Body of pancreas (tissue), 4 donors: ENCODE data around the gene GNG12. TPM values are rescaled to one million over a fixed set of nuclear protein-coding genes. Genes with fewer than 3 reads are reported as not detected.

Source experiments
- ATAC-seq: fragments of 150-250 bp; one replicate; pipeline ENCODE4 v1.9.1; 2016
- DNase-seq, 4 donors: peaks; one replicate each; pipeline ENCODE4 v3.0.0-alpha.2; 2019
- H3K27ac ChIP-seq, 4 donors: fragments of 200-600 bp; sonication (generic); 1 replicate in 3 of 4; 2 replicates in 1 of 4; pipeline versions ENCODE4 v1.5.1 to v1.6.1; 2016 to 2019; ENCODE audit warnings: mild to moderate bottlenecking in 1 of 4, mixed read lengths in 1 of 4, moderate library complexity in 1 of 4
- H3K27me3 ChIP-seq, 2 donors: fragments of 200-600 bp; sonication (generic); one replicate each; pipeline ENCODE4 v1.6.0; 2016; ENCODE audit warnings: mild to moderate bottlenecking in 1 of 2
- H3K36me3 ChIP-seq, 2 donors: fragments of 200-600 bp; sonication (generic); replicated peaks in 1 of 2; 2 replicates each; pipeline ENCODE4 v1.5.1; 2016; ENCODE audit warnings: low read depth in 2 of 2; ENCODE audit not compliant: insufficient read depth in 1 of 2
- H3K4me1 ChIP-seq: fragments of 200-600 bp; sonication (generic); one replicate; pipeline ENCODE4 v1.6.0; 2016
- H3K4me3 ChIP-seq, 2 donors: fragments of 200-600 bp; sonication (generic); 1 replicate in 1 of 2; 2 replicates in 1 of 2; pipeline ENCODE4 v1.5.1; 2016 to 2019
- H3K9me3 ChIP-seq, 3 donors: fragments of 200-600 bp; sonication (generic); 1 replicate in 2 of 3; 2 replicates in 1 of 3; pipeline ENCODE4 v1.5.1; 2016
- CTCF ChIP-seq, 7 experiments: fragments of 450-650 bp in 4 of 7; fragments of 200-600 bp in 3 of 7; sonication (generic) in 3 of 7; IDR thresholded peaks; one replicate each; pipeline ENCODE4 v1.5.1; 2016 to 2019; ENCODE audit warnings: antibody characterized with exemption in 7 of 7
- POLR2A ChIP-seq, 3 donors: fragments of 450-650 bp; IDR thresholded peaks; one replicate each; pipeline ENCODE4 v1.6.1; 2016; ENCODE audit warnings: antibody characterized with exemption in 3 of 3, mild to moderate bottlenecking in 2 of 3
- WGBS, 2 donors: methylation state at CpG; one replicate each; pipeline ENCODE4 v1.1.5; 2017; 5-methylcytosine and 5-hydroxymethylcytosine counted together
- intact Hi-C: fragments of 100-400 bp; cut with DNase I; formaldehyde crosslinking; loops from one replicate; pipeline ENCODE4 v1.15.1; 2023
- total RNA-seq, 2 donors: library from RNA; depleted of rRNA; stranded (reverse); fragments of >200 nt; gene quantifications; one replicate each; pipeline ENCODE4 v1.1.0, GENCODE V29; 2016

Gene GNG12
- total RNA-seq, 2 donors from 2014 or later = 26.4 to 42.3 TPM

- 84 to 88% methylated on average over 7 of the region's 7 CpGs for WGBS, 2 donors
- H3K36me3 ChIP-seq = no peaks in the 10 kb centered on the region
- H3K4me1 ChIP-seq = peaks cover 8% of the 10 kb centered on the region
- H3K4me3 ChIP-seq = no peak overlapping the region
- ATAC-seq = no peak
- TF ChIP-seq CTCF (IDR thresholded peaks at IDR 0.05) = no peak
- H3K27me3 ChIP-seq = no peaks in the 10 kb centered on the region
- intact Hi-C loops = no loop called here
- H3K9me3 ChIP-seq = no peaks in the 10 kb centered on the region
- DNase-seq = no peak
- H3K27ac ChIP-seq = no peak overlapping the region
Measured at GRCh38 chr1:67790201-67790692, 43.0 kb downstream of the GNG12 start.

- DNase-seq = no peak
- H3K4me1 ChIP-seq = peaks cover 8% of the 10 kb centered on the region
- no peak overlapping the region for H3K27ac ChIP-seq
- no peaks in the 10 kb centered on the region for H3K9me3 ChIP-seq
- ATAC-seq = no peak
- intact Hi-C loops = no loop called here
- H3K27me3 ChIP-seq = no peaks in the 10 kb centered on the region
- no peak for TF ChIP-seq CTCF (IDR thresholded peaks at IDR 0.05)
- TF ChIP-seq POLR2A (IDR thresholded peaks at IDR 0.05) = no peak
- no peaks in the 10 kb centered on the region for H3K36me3 ChIP-seq
- no peak overlapping the region for H3K4me3 ChIP-seq
- 87 to 91% methylated on average over 6 of the region's 6 CpGs for WGBS, 2 donors
Measured at GRCh38 chr1:67789551-67789950, 43.7 kb downstream of the GNG12 start.

GRCh38 chr1:67788904-67789303 lies 44.4 kb downstream of the GNG12 start:
- H3K27me3 ChIP-seq = no peaks in the 10 kb centered on the region
- no peaks in the 10 kb centered on the region for H3K9me3 ChIP-seq
- no peak overlapping the region for H3K27ac ChIP-seq
- no peak for TF ChIP-seq POLR2A (IDR thresholded peaks at IDR 0.05)
- no peak for TF ChIP-seq CTCF (IDR thresholded peaks at IDR 0.05)
- peaks cover 8% of the 10 kb centered on the region for H3K4me1 ChIP-seq
- 91 to 92% methylated on average over 7 of the region's 7 CpGs for WGBS, 2 donors
- no peaks in the 10 kb centered on the region for H3K36me3 ChIP-seq
- ATAC-seq = no peak
- DNase-seq = no peak
- H3K4me3 ChIP-seq = no peak overlapping the region
- intact Hi-C loops = no loop called here

GRCh38 chr1:67788238-67788790 lies 45.0 kb downstream of the GNG12 start:
- H3K36me3 ChIP-seq = no peaks in the 10 kb centered on the region
- intact Hi-C loops = no loop called here
- no peak for DNase-seq
- H3K9me3 ChIP-seq = no peaks in the 10 kb centered on the region
- H3K4me3 ChIP-seq = no peak overlapping the region
- no peak overlapping the region for H3K27ac ChIP-seq
- peaks cover 8% of the 10 kb centered on the region for H3K4me1 ChIP-seq
- no peak for TF ChIP-seq POLR2A (IDR thresholded peaks at IDR 0.05)
- no peak for TF ChIP-seq CTCF (IDR thresholded peaks at IDR 0.05)
- WGBS, 2 donors = 38 to 54% methylated on average over 5 of the region's 5 CpGs
- no peak for ATAC-seq
- H3K27me3 ChIP-seq = no peaks in the 10 kb centered on the region

- no peak for TF ChIP-seq POLR2A (IDR thresholded peaks at IDR 0.05)
- no peak for TF ChIP-seq CTCF (IDR thresholded peaks at IDR 0.05)
- no peak overlapping the region for H3K27ac ChIP-seq
- H3K27me3 ChIP-seq = no peaks in the 10 kb centered on the region
- intact Hi-C loops = no loop called here
- H3K36me3 ChIP-seq = no peaks in the 10 kb centered on the region
- DNase-seq (no peak), ATAC-seq (no peak)
- no peak overlapping the region for H3K4me3 ChIP-seq
- WGBS, 2 donors = 89 to 95% methylated on average over 2 of the region's 2 CpGs
- H3K4me1 ChIP-seq = peaks cover 3% of the 10 kb centered on the region
- H3K9me3 ChIP-seq = no peaks in the 10 kb centered on the region
Measured at GRCh38 chr1:67787746-67788145, 45.5 kb downstream of the GNG12 start.
